ENCODE measurements around the gene IFI35.
"Not testable (repeated sequence)": the region's sequence is repeated elsewhere in the genome, so short reads cannot be mapped to it uniquely, and the experiment has no call there.

IFI35 gene

GRCh38 chr17:43024407-43025289, 18.1 kb downstream of the IFI35 start, which contains the start of gene RND2:
TSS of gene RND2 (plus strand) at chr17:43025231. CDS start at chr17:43025348, 117 bp downstream.
- FAIRE-seq: no peak

- FAIRE-seq: no peak
Measured at GRCh38 chr17:43025290-43025657, 18.7 kb downstream of the IFI35 start.

- no peak for FAIRE-seq
Measured at GRCh38 chr17:43025766-43026537, 19.4 kb downstream of the IFI35 start.

- no peak for FAIRE-seq
Measured at GRCh38 chr17:43026595-43026994, 20.0 kb downstream of the IFI35 start.

- FAIRE-seq: no peak
Measured at GRCh38 chr17:43027091-43028032, 20.8 kb downstream of the IFI35 start.

GRCh38 chr17:43028221-43028861, 21.8 kb downstream of the IFI35 start:
- FAIRE-seq: no peak

GRCh38 chr17:43030137-43030767, 23.7 kb downstream of the IFI35 start:
- FAIRE-seq: no peak

GRCh38 chr17:43031666-43032065, 25.1 kb downstream of the IFI35 start:
- no peak for FAIRE-seq

GRCh38 chr17:43033948-43034881, 27.6 kb downstream of the IFI35 start:
- FAIRE-seq: no peak

- FAIRE-seq: no peak
Measured at GRCh38 chr17:43034894-43035293, 28.3 kb downstream of the IFI35 start.

GRCh38 chr17:43039646-43040045, 33.1 kb downstream of the IFI35 start:
- no peak for FAIRE-seq

- FAIRE-seq: no peak
Measured at GRCh38 chr17:43040655-43041054, 34.1 kb downstream of the IFI35 start.

GRCh38 chr17:43042025-43042628, 35.5 kb downstream of the IFI35 start:
- FAIRE-seq: no peak

GRCh38 chr17:43043307-43043706, 36.7 kb downstream of the IFI35 start:
- FAIRE-seq: no peak

- no peak for FAIRE-seq
Measured at GRCh38 chr17:43044024-43044423, 37.4 kb downstream of the IFI35 start.

GRCh38 chr17:43051969-43052368, 45.4 kb downstream of the IFI35 start:
- no peak for FAIRE-seq

- FAIRE-seq: not testable (repeated sequence)
Measured at GRCh38 chr17:43053008-43053407, 46.4 kb downstream of the IFI35 start.

- no peak for FAIRE-seq
Measured at GRCh38 chr17:43056051-43056450, 49.5 kb downstream of the IFI35 start.

GRCh38 chr17:43062984-43063638, 56.5 kb downstream of the IFI35 start:
- no peak for FAIRE-seq
